NOMO-1 treated with DMSO at 0.1 percent for 48 hours (cell line): Measurements from ENCODE around the gene FARSB.

Experiments
- DNase-seq: peaks from one replicate; lab custom pipeline; 2025; ENCODE audit not compliant: unreplicated experiment; lab: John Stamatoyannopoulos, UW

Gene FARSB

GRCh38 chr2:222668494-222669154 lies 12.7 kb upstream of the FARSB start:
- no peak for DNase-seq

GRCh38 chr2:222663479-222663878 lies 7.6 kb upstream of the FARSB start:
- DNase-seq, result peak; percentile 75

- DNase-seq, result no peak
These were observed 894 bp upstream of the FARSB start for GRCh38 chr2:222656526-222657446.

- DNase-seq, result no peak
These were observed 2.6 kb downstream of the FARSB start for GRCh38 chr2:222653280-222653679.

DNA sequence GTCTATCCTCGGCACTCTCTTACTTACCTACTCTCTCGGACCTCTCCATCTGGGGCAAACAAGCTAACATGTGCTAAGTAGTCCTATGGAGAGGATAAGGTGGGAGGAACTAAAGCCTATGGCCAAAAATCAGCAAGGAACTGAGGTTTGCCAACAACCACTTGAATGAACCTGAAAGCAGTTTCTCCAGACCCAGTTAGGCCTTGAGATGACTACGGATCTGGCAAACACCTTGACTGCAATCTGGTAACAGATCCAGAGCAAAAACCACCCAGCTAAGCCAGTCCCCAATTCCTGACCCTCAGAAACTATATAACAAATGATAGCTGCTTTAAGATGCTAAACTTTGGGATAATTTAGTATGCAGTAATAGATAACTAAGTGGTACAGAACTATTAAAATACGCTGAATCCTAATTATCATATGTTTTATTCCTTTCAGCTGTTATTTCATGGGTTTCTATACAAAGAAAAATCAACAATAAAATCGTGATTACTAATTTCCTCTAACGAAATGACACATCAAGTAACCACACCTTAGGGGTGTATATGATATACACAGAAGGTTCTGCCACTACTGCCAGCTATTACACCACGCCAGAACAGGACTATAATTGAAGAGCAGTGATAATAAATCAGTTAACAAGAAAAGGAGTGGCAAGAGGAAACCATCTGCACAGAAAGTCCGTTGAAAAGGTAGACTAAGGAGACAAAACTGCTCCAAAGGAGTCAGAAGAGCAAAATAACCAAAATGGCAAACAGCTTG lies 3.2 kb downstream of the FARSB start:
- peak; percentile 48 for DNase-seq

DNA sequence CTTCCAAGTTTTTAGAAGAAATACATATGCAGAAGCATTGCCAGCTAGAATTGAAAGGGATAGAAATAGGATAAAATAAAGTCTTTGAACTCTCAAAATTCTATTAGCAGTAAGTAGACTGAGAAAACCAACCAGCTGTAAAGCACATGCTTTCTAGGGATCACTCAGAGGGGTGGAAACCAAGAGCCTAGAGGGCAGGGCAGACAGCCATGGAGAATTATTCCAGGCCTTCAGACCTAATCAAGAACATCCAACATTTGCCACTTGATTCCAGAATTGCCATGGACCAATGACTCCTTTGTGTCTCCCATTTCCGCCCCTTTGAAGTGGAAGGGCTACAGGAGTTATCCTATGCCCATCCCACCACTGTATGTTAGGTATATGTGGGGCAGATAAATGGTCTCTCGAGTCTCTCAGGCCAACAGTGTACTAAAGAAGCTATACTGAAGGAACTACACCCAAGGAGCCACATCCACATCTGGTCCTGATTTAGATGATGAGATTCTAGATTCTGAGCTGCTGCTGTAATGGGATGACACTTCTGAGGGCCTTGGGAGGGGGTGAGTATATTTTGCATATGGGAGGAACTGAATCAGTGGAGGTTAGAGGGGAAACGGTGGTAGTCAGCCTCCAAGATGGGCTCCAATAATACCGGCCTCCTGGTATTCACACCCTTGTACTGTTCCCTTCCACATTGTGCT lies 4.0 kb downstream of the FARSB start:
- no peak for DNase-seq

- DNase-seq, result no peak
These were observed 6.1 kb downstream of the FARSB start for GRCh38 chr2:222649801-222650200.

GRCh38 chr2:222646008-222646407 lies 9.9 kb downstream of the FARSB start:
- no peak for DNase-seq

DNA sequence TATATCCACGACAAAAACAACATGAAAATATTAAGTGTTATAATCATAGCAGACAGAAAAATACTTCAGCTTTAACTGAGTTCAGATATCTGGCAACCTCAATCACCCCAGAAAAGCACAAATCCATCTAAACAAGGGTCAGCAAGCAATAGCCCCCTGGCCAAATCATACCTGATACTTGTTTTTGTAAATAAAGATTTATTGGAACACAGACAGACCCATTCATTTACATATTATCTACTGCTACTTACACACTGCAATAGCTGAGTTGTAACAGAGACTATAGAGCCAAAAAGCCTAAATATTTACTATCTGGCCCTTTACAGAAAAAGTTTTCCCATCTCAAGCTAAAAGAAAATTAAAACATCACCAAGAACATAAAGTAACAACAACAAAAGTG lies 12.8 kb downstream of the FARSB start:
- DNase-seq, result no peak

DNA sequence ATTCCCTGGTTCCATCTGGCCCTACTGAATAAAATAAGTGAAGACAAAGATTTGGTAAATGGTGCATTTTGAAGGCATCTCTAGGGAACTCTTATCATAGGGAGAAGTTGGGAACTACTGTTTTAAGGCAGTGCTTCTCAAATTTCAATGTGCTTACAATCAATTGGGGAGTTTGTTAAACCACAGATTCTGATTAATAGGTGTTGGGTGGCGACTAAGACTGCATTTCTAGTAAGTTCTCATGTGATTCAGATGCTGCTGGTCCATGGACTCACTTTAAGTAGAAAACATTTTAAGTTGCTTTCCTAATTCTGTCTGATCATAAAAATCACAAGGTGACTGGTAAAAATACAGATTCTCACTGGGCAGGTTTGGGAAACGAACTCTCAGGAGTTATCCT lies 14.6 kb downstream of the FARSB start:
- DNase-seq, result no peak

GRCh38 chr2:222637067-222637466 lies 18.8 kb downstream of the FARSB start:
- no peak for DNase-seq

GRCh38 chr2:222635295-222635694 lies 20.6 kb downstream of the FARSB start:
- DNase-seq, result no peak

- DNase-seq, result no peak
These were observed 28.1 kb downstream of the FARSB start for GRCh38 chr2:222627764-222628163.

DNA sequence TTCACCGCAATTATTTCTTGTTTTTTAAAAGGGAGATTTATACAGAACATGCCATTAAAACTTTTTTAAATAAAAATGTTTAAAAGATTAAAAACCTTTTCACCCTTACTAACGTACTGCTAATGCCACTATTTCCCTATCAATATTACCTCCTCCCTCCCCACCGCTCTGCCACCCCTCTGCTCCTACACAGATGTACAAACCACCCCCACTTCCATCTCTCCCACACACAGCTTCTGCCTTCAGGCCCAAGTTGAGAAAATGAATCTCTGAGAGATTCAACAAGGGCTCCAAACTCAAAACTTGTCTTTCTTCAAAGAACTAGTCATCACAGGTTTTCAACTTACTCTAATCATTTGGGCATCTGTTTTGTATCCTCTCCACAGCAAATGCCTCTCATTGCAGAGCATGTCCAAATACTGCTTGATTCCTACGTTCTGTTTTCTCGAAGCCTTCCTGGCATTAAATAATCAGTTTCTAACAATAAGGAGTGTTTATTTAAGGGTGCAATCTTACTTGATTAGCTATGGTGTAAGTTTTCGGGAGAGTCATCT lies 32.1 kb downstream of the FARSB start:
- no peak for DNase-seq

- DNase-seq, result peak; percentile 81
These were observed 33.0 kb downstream of the FARSB start for GRCh38 chr2:222622910-222623309.

- DNase-seq, result no peak
These were observed 34.0 kb downstream of the FARSB start for GRCh38 chr2:222621893-222622292.

- no peak for DNase-seq
These were observed 40.6 kb downstream of the FARSB start for GRCh38 chr2:222615320-222615719.

DNA sequence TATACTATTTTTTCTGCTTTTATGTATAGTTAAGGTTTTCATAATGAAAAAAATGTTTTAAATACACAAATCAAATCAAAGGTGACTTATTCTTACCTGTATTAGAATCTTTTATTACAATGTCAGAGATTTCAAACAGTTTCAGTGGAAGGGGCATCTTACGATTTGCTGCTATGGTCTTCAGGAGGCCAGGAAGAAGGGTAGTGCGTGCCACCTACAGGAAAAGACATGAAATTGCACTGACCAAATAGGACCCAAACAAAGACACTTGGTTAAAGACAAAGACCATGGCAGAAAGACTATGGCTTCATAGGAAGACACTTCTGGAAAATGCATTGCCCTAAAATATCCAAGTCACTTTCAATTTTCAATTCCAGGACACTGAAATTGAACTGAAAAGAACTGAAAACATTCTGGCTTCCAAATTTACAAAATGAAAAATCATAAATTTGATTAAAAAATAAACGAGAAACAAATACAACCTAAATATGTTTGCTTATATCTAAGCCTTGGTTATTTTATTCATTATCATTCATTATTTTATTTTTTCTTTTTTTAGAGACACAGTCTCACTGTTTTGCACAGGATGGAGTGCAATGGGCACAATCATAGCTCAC lies 42.1 kb downstream of the FARSB start:
- peak; percentile 51 for DNase-seq

- DNase-seq, result peak; percentile 68
These were observed 44.2 kb downstream of the FARSB start for GRCh38 chr2:222611684-222612083.

DNA sequence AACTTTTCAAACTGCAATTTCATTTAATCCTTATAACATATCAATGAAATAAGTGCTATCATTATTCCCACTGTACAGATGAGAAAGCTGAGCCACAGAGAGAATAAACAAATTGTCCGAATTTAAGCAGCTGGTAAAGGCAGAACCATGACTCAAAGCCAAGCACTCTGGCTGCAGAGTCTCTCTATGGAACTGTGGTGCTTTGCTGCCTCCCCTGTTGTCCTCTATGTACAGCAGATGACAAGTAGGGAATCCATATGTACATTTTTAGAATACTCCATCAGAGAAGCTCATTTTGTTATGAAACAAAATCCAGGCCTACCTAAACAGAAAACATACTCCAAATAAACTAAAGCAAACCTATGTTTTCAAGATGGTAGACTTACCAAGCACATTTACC lies 45.1 kb downstream of the FARSB start:
- no peak for DNase-seq
